ENCODE data around the gene SUPT5H. TPM values are rescaled to one million over a fixed set of nuclear protein-coding genes. Genes with fewer than 3 reads are reported as not detected.

The SUPT5H gene
- total and polyA plus RNA-seq, 2 of the 4 experiments (the other 2 are of a cell fraction) = 75.3 to 116 TPM

GRCh38 chr19:39518458-39518857, 73.1 kb downstream of the SUPT5H start:
- H2BK15ac ChIP-seq (ENCODE audit: low read depth, low read length) = no peak overlapping the region
- no peak overlapping the region for H2BK120ac ChIP-seq (ENCODE audit: low read depth, low read length)
- H4K20me1 ChIP-seq (ENCODE audit: insufficient read depth, low read length) = no peaks in the 10 kb centered on the region
- no peak for ATAC-seq (ENCODE audit: low read depth)
- H2AFZ ChIP-seq (replicated peaks; ENCODE audit: low read length, poor library complexity) = no peak overlapping the region
- no peaks in the 10 kb centered on the region for H3K79me1 ChIP-seq (ENCODE audit: low read depth in 1 of 2, low read length in 2 of 2)
- no peak overlapping the region for H4K91ac ChIP-seq (ENCODE audit: insufficient read depth, low read depth, low read length)
- H3K27me3 ChIP-seq (ENCODE audit: control insufficient read depth, insufficient read depth, low read length) = peaks cover 49% of the 10 kb centered on the region
- H2AK5ac ChIP-seq (ENCODE audit: low read depth, low read length) = no peak overlapping the region
- no peak overlapping the region for H3K23ac ChIP-seq (ENCODE audit: low read depth, low read length)
- no peak overlapping the region for H2AK9ac ChIP-seq (replicated peaks; ENCODE audit: low read depth, low read length, poor library complexity)
- H3K9me1 ChIP-seq (ENCODE audit: insufficient read depth, low read length) = no peaks in the 10 kb centered on the region
- no peak overlapping the region for H3K14ac ChIP-seq (replicated peaks; ENCODE audit: low read depth, low read length)
- no CpG with 5 or more reads among the region's 5 CpGs for WGBS, 2 experiments (ENCODE audit: extremely low coverage in 2 of 2, insufficient read length in 1 of 2)
- BruUV-seq (replicated peaks) = no TSS peak
- TF ChIP-seq FOS (IDR thresholded peaks at IDR 0.05; ENCODE audit: low read depth, low read length) = no peak
- no peak for TF ChIP-seq MXI1 (IDR thresholded peaks at IDR 0.05; ENCODE audit: borderline replicate concordance, low read depth, low read length)
- no peak for TF ChIP-seq RFX5 (IDR thresholded peaks at IDR 0.05; ENCODE audit: low read depth, low read length)
- peaks cover 9% of the 10 kb centered on the region for H3K9me3 ChIP-seq (ENCODE audit: control insufficient read depth, insufficient read depth, low read length)
- no peak overlapping the region for H3K4me3 ChIP-seq (ENCODE audit: insufficient read depth, low read depth, low read length)
- H3K27ac ChIP-seq (ENCODE audit: insufficient read depth, low read length) = no peak overlapping the region
- H3K18ac ChIP-seq (ENCODE audit: low read depth, low read length) = no peak overlapping the region
- H3K9ac ChIP-seq (ENCODE audit: low read depth, low read length) = no peak overlapping the region
- peaks cover 6% of the 10 kb centered on the region; the same call in 1 of the 2 replicates for H3K4me1 ChIP-seq (ENCODE audit: control insufficient read depth, insufficient read depth, low read length)
- no peak overlapping the region for H3K4ac ChIP-seq (ENCODE audit: low read depth, low read length)
- no peak overlapping the region for H2BK20ac ChIP-seq (ENCODE audit: low read depth, low read length)
- in situ Hi-C loops (cut with MboI; ENCODE audit: low sequenced_read_pairs) = no loop called here
- CTCF ChIA-PET = interaction anchor here (0.9 kb wide), 1 partner anchor 14 kb away, joined by 4 read pairs; no protein-coding TSS in a partner anchor
- no peak overlapping the region for H2BK5ac ChIP-seq (ENCODE audit: low read depth, low read length, poor library complexity, severe bottlenecking)
- POLR2A ChIA-PET (ENCODE audit: unreplicated experiment) = no interaction called here
- DNase-seq = no peak
- H3K36me3 ChIP-seq (ENCODE audit: control insufficient read depth, insufficient read depth, low read length) = no peaks in the 10 kb centered on the region
- dilution Hi-C loops (cut with HindIII; ENCODE audit: low sequenced_read_pairs, unreplicated experiment) = no loop called here
- no peak overlapping the region for H3K56ac ChIP-seq (ENCODE audit: extremely low read depth, insufficient read depth, low read length)
- H4K8ac ChIP-seq (ENCODE audit: low read depth in 2 of 2, low read length in 2 of 2) = no peak overlapping the region
- intact Hi-C loops (cut with micrococcal nuclease) = no loop called here
- H4K5ac ChIP-seq (ENCODE audit: low read depth, low read length) = no peak overlapping the region
- no peak overlapping the region for H3K4me2 ChIP-seq (ENCODE audit: low read depth, low read length)
